Fibroblast of lung (primary cell): ENCODE measurements around the gene EPB41L5. TPM values are rescaled to one million over a fixed set of nuclear protein-coding genes. Genes with fewer than 3 reads are reported as not detected.

Source experiments
- DNase-seq, 2 donors: peaks; one replicate each; pipeline versions ENCODE4 v3.0.0 to v3.0.0-alpha.2; 2010; ENCODE audit warnings: low read depth in 2 of 2
- H2AFZ ChIP-seq: 2 replicates; pipeline ENCODE4 v1.5.1; 2012; ENCODE audit warnings: low read length, control low read depth, inconsistent platforms
- H3K27ac ChIP-seq: 2 replicates; pipeline ENCODE4 v1.5.1; 2011; ENCODE audit warnings: low read length, control low read depth; ENCODE audit not compliant: insufficient read depth
- H3K27me3 ChIP-seq: 2 replicates; pipeline ENCODE4 v1.5.1; 2011; ENCODE audit warnings: mild to moderate bottlenecking, low read length; ENCODE audit not compliant: control insufficient read depth, insufficient read depth
- H3K36me3 ChIP-seq: 2 replicates; pipeline ENCODE4 v1.5.1; 2011; ENCODE audit warnings: low read length; ENCODE audit not compliant: control insufficient read depth, insufficient read depth
- H3K4me1 ChIP-seq: 2 replicates; pipeline ENCODE4 v1.5.1; 2011; ENCODE audit warnings: low read length; ENCODE audit not compliant: control insufficient read depth, insufficient read depth; ENCODE audit errors: extremely low read depth
- H3K4me2 ChIP-seq: 2 replicates; pipeline ENCODE4 v1.5.1; 2011; ENCODE audit warnings: low read length, control low read depth; ENCODE audit not compliant: insufficient read depth; ENCODE audit errors: extremely low read depth
- H3K4me3 ChIP-seq, 4 experiments: fragments of 200-600 bp in 1 of 4; sonication (generic) in 1 of 4; replicated peaks in 1 of 4; 2 replicates each; pipeline ENCODE4 v1.5.1; 2011 to 2016; ENCODE audit warnings: low read length in 4 of 4, low read depth in 3 of 4, mild to moderate bottlenecking in 3 of 4, control low read depth in 2 of 4, inconsistent platforms in 1 of 4, mixed read lengths in 1 of 4; ENCODE audit not compliant: insufficient read depth in 1 of 4; ENCODE audit errors: control extremely low read depth in 1 of 4
- H3K79me2 ChIP-seq: 2 replicates; pipeline ENCODE4 v1.5.1; 2012; ENCODE audit warnings: mild to moderate bottlenecking, low read length, inconsistent platforms; ENCODE audit not compliant: control insufficient read depth, insufficient read depth
- H3K9ac ChIP-seq: 2 replicates; pipeline ENCODE4 v1.5.1; 2011; ENCODE audit warnings: mild to moderate bottlenecking, low read length, control low read depth; ENCODE audit not compliant: insufficient read depth
- H3K9me3 ChIP-seq: 2 replicates; pipeline ENCODE4 v1.5.1; 2012; ENCODE audit warnings: low read depth, low read length; ENCODE audit not compliant: control insufficient read depth, insufficient read depth
- H4K20me1 ChIP-seq: 2 replicates; pipeline ENCODE4 v1.5.1; 2011; ENCODE audit warnings: low read length; ENCODE audit not compliant: control insufficient read depth, insufficient read depth; ENCODE audit errors: extremely low read depth
- EZH2 ChIP-seq: IDR thresholded peaks from 2 replicates; pipeline ENCODE4 v1.5.1; 2012; ENCODE audit warnings: low read length, control low read depth, mild to moderate bottlenecking; ENCODE audit errors: missing control alignments
- polyA plus RNA-seq, 2 donors: library from polyadenylated mRNA; depleted of rRNA in 1 of 2; stranded (reverse) in 1 of 2; unstranded in 1 of 2; fragments of >200 nt; gene quantifications; 2 replicates each; pipeline ENCODE4 v1.2.1, GENCODE V29; 2011 to 2012; ENCODE audit warnings: missing spikeins in 1 of 2
- total RNA-seq: library from RNA; depleted of rRNA; stranded (reverse); fragments of >200 nt; gene quantifications from 2 replicates; pipeline ENCODE4 v1.2.1, GENCODE V29; 2014
- TF ChIP-seq, protein P1 (sequence below), 2 donors: IDR thresholded peaks in 1 of 2; conservative IDR thresholded peaks in 1 of 2; 1 replicate in 1 of 2; 2 replicates in 1 of 2; pipeline ENCODE4 v1.5.1; 2011 to 2012; ENCODE audit warnings: low read length in 2 of 2, control low read depth in 1 of 2, inconsistent platforms in 1 of 2, low read depth in 1 of 2, mild to moderate bottlenecking in 1 of 2

The EPB41L5 gene
- total and polyA plus RNA-seq, 2 donors (not counting 1 experiment from before 2014, with no cell fraction given) = 10.6 to 16.2 TPM

DNA sequence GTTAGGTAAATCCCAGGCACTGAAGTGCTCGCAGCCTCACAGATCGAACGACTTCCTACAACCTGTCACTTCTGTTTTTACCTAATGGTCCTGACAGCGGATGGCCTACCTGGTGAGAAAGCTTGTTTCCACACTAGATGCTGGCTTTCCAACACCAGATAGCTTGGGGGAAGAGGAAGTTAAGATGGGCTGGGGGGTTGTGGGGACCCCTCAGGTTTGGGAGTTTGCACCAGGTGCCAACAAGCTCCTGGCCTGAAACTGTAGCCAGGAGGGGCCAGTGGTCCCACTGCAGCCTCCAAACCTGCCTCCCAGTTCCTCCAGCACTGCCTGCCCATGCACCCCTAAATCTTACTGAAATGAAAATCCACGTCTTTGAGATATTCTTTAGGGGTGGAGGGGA is 206.4 kb downstream of the EPB41L5 start:
- no peak overlapping the region for H3K27ac ChIP-seq
- TF ChIP-seq, protein P1, sequence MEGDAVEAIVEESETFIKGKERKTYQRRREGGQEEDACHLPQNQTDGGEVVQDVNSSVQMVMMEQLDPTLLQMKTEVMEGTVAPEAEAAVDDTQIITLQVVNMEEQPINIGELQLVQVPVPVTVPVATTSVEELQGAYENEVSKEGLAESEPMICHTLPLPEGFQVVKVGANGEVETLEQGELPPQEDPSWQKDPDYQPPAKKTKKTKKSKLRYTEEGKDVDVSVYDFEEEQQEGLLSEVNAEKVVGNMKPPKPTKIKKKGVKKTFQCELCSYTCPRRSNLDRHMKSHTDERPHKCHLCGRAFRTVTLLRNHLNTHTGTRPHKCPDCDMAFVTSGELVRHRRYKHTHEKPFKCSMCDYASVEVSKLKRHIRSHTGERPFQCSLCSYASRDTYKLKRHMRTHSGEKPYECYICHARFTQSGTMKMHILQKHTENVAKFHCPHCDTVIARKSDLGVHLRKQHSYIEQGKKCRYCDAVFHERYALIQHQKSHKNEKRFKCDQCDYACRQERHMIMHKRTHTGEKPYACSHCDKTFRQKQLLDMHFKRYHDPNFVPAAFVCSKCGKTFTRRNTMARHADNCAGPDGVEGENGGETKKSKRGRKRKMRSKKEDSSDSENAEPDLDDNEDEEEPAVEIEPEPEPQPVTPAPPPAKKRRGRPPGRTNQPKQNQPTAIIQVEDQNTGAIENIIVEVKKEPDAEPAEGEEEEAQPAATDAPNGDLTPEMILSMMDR (conservative IDR thresholded peaks at IDR 0.05 in 1 of 2, IDR thresholded peaks at IDR 0.05 in 1 of 2; ENCODE audit: low read depth in 1 of 2, low read length in 2 of 2) = no peak
- TF ChIP-seq EZH2 = no peak
- no peaks in the 10 kb centered on the region for H3K9me3 ChIP-seq
- peaks cover 9% of the 10 kb centered on the region for H3K79me2 ChIP-seq
- no peak overlapping the region for H3K9ac ChIP-seq
- DNase-seq = no peak
- no peak overlapping the region for H3K4me3 ChIP-seq
- H2AFZ ChIP-seq = no peak overlapping the region
- no peaks in the 10 kb centered on the region for H4K20me1 ChIP-seq
- peaks cover 4% of the 10 kb centered on the region for H3K36me3 ChIP-seq
- H3K4me2 ChIP-seq = no peak overlapping the region
- H3K27me3 ChIP-seq = no peaks in the 10 kb centered on the region
- H3K4me1 ChIP-seq = peaks cover 3% of the 10 kb centered on the region

GRCh38 chr2:120219766-120220165 is 206.9 kb downstream of the EPB41L5 start:
- H3K27ac ChIP-seq = no peak overlapping the region
- H3K36me3 ChIP-seq = peaks cover 4% of the 10 kb centered on the region
- H2AFZ ChIP-seq = no peak overlapping the region
- no peak overlapping the region for H3K9ac ChIP-seq
- no peaks in the 10 kb centered on the region for H4K20me1 ChIP-seq
- H3K4me1 ChIP-seq = peaks cover 3% of the 10 kb centered on the region
- H3K4me2 ChIP-seq = no peak overlapping the region
- H3K79me2 ChIP-seq = peaks cover 9% of the 10 kb centered on the region
- no peaks in the 10 kb centered on the region for H3K27me3 ChIP-seq
- TF ChIP-seq EZH2 = no peak
- TF ChIP-seq, protein P1 (conservative IDR thresholded peaks at IDR 0.05 in 1 of 2, IDR thresholded peaks at IDR 0.05 in 1 of 2; ENCODE audit: low read depth in 1 of 2, low read length in 2 of 2) = no peak
- no peaks in the 10 kb centered on the region for H3K9me3 ChIP-seq
- H3K4me3 ChIP-seq = no peak overlapping the region
- no peak for DNase-seq

DNA sequence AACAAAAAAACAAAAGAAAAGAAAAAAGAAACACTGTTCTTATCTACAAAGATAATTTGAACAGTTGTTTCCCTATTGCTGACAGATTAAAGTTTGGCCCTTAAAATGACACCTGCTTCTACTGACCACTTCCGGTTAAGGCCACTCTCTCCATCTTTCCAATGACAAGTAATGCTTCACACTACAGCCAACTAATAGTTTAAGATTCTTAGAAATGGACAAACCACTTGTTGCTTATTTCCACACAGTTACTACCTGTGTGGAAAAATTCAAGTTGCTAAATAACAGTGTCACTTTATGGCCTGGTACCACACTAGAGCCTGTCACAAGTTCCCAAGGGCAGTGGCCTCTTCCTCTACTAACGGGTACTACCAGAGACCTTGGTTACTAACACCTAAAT is 207.9 kb downstream of the EPB41L5 start:
- Histone ChIP-seq H3K4me1 (peaks cover 3% of the 10 kb centered on the region), H2AFZ (no peak overlapping the region), H3K4me2 (peak overlapping the region; percentile 54), H3K9me3 (no peaks in the 10 kb centered on the region), H3K9ac (no peak overlapping the region), H3K27me3 (no peaks in the 10 kb centered on the region), H3K4me3 (peak overlapping the region in 1 of 4 experiments; percentile 4), H4K20me1 (no peaks in the 10 kb centered on the region), H3K79me2 (peaks cover 9% of the 10 kb centered on the region), H3K36me3 (peaks cover 4% of the 10 kb centered on the region), H3K27ac (no peak overlapping the region)
- DNase-seq = no peak
- TF ChIP-seq, protein P1 (conservative IDR thresholded peaks at IDR 0.05 in 1 of 2, IDR thresholded peaks at IDR 0.05 in 1 of 2; ENCODE audit: low read depth in 1 of 2, low read length in 2 of 2) = no peak
- TF ChIP-seq EZH2 = no peak
